T-cell (primary cell): ENCODE results near the gene TM9SF2. TPM values are rescaled to one million over a fixed set of nuclear protein-coding genes. Genes with fewer than 3 reads are reported as not detected.

Experiments
- ATAC-seq, 4 experiments: fragments of 200-7000 bp in 3 of 4; fragments of 150-1000 bp in 1 of 4; cut with Tn5 transposase; replicated peaks in 1 of 4; 1 replicate in 3 of 4; 2 replicates in 1 of 4; pipeline ENCODE4 v1.10.0; 2021; ENCODE audit warnings: moderate library complexity in 3 of 4, mild to moderate bottlenecking in 2 of 4, moderate number of reproducible peaks in 1 of 4
- CTCF ChIA-PET, 2 donors: fragments of 300-600 bp; sonication (Branson Sonifier 250); formaldehyde crosslinking; loops; one replicate each; lab custom pipeline; 2022; ENCODE audit warnings: antibody characterized with exemption in 2 of 2; lab: Charles Lee
- POLR2A ChIA-PET, 2 donors: fragments of 300-600 bp; sonication (Branson Sonifier 250); formaldehyde crosslinking; loops; one replicate each; lab custom pipeline; 2022; ENCODE audit warnings: antibody characterized with exemption in 2 of 2; lab: Charles Lee
- DNase-seq, 35 experiments: peaks; one replicate each; pipeline versions ENCODE4 v3.0.0 to v3.0.0-alpha.2; 2013 to 2023
- H3K27ac ChIP-seq: one replicate; pipeline ENCODE4 v1.5.1; 2013; ENCODE audit warnings: low read length
- H3K27me3 ChIP-seq, 2 experiments: replicated peaks in 1 of 2; 1 replicate in 1 of 2; 2 replicates in 1 of 2; pipeline versions ENCODE4 v1.6.1 to v1.7.0; 2013; ENCODE audit warnings: low read length in 1 of 2, mixed read lengths in 1 of 2; ENCODE audit not compliant: control insufficient read depth in 2 of 2, insufficient read depth in 2 of 2; ENCODE audit errors: extremely low read depth in 1 of 2
- H3K36me3 ChIP-seq, 2 donors: 1 replicate in 1 of 2; 2 replicates in 1 of 2; pipeline versions ENCODE4 v1.6.1 to v1.7.0; 2013; ENCODE audit warnings: low read length in 1 of 2; ENCODE audit not compliant: control insufficient read depth in 2 of 2, insufficient read depth in 1 of 2; ENCODE audit errors: extremely low read depth in 1 of 2
- H3K4me1 ChIP-seq, 2 experiments: 1 replicate in 1 of 2; 2 replicates in 1 of 2; pipeline versions ENCODE4 v1.6.1 to v1.7.0; 2013; ENCODE audit warnings: low read length in 2 of 2, mixed read lengths in 1 of 2; ENCODE audit not compliant: insufficient read depth in 2 of 2, control insufficient read depth in 1 of 2; ENCODE audit errors: extremely low read depth in 1 of 2
- H3K4me3 ChIP-seq, 2 donors: 1 replicate in 1 of 2; 2 replicates in 1 of 2; pipeline versions ENCODE4 v1.5.1 to v1.7.0; 2013; ENCODE audit warnings: mild to moderate bottlenecking in 2 of 2, low read length in 1 of 2, moderate library complexity in 1 of 2; ENCODE audit not compliant: control insufficient read depth in 1 of 2; ENCODE audit errors: extremely low read depth in 1 of 2
- H3K9me3 ChIP-seq: 2 replicates; pipeline ENCODE4 v1.7.0; 2013
- H3K27ac Mint-ChIP-seq, 2 donors: one replicate each; pipeline ENCODE4 v1.8.0; 2020 to 2021; ENCODE audit warnings: mild to moderate bottlenecking in 2 of 2, mixed read lengths in 2 of 2
- H3K27me3 Mint-ChIP-seq, 2 donors: one replicate each; pipeline ENCODE4 v1.8.0; 2021 to 2022; ENCODE audit warnings: mixed read lengths in 2 of 2
- H3K36me3 Mint-ChIP-seq: one replicate; pipeline ENCODE4 v1.8.0; 2021; ENCODE audit warnings: mixed read lengths
- H3K4me1 Mint-ChIP-seq, 3 donors: one replicate each; pipeline ENCODE4 v1.8.0; 2020 to 2022; ENCODE audit warnings: mixed read lengths in 3 of 3, mild to moderate bottlenecking in 1 of 3
- H3K4me3 Mint-ChIP-seq, 3 donors: one replicate each; pipeline ENCODE4 v1.8.0; 2020 to 2022; ENCODE audit warnings: mild to moderate bottlenecking in 3 of 3, mixed read lengths in 3 of 3, moderate library complexity in 3 of 3
- H3K9me3 Mint-ChIP-seq, 3 donors: one replicate each; pipeline ENCODE4 v1.8.0; 2020 to 2022; ENCODE audit warnings: mixed read lengths in 3 of 3
- WGBS: methylation state at CpG from one replicate; pipeline ENCODE4 v1.1.5; 2013; ENCODE audit warnings: missing lambda C conversion rate; ENCODE audit not compliant: insufficient coverage; 5-methylcytosine and 5-hydroxymethylcytosine counted together
- total RNA-seq, 35 experiments: library from RNA in 6 of 35; stranded (reverse) in 6 of 35; fragments of 120-200 nt in 1 of 35; gene quantifications; one replicate each; pipeline versions ENCODE4 v1.2.1 to v1.2.4 and lab custom pipeline; 2013 to 2026

TM9SF2 gene
- total RNA-seq, 5 donors from 2014 or later (not counting 1 experiment from before 2014, with no cell fraction given): 43.2 to 54.0 (median 48.8) TPM

DNA sequence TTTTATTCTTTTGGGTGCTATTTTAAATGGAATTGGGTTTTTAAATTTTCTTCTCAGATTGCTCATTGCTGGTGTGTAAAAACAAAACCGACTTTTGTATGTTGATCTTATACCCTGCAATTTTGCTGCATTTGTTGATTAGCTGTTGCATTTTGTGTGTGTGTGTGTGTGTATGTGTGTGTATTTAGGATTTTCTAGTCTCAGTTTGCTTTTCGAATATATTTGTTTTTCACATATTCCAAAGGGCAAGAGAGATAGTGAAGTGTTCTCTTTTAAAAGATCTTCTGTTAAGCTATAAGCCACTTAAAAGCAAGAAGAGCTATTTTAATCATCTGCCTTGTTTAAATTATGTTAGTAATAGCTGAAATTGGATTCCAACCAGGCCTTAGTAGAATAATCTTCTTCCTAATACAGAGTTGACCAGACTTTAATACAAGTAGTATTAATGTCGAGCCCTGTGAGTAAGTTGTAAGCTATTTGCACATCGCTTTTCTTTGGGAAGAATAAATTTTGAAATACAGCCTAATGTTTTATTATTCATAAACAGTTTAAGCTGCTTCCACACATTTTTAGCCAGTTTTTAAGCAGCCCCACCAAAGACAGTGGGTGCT lies 57.4 kb downstream of the TM9SF2 start:
- Histone ChIP-seq H3K4me3 (no peak overlapping the region), H3K36me3 (peaks cover 7 to 66% of the 10 kb centered on the region in 2 donors), H3K27ac (no peak overlapping the region), H3K4me1 (no peaks in the 10 kb centered on the region), H3K27me3 (no peaks in the 10 kb centered on the region), H3K9me3 (no peaks in the 10 kb centered on the region)
- Mint-ChIP-seq H3K4me1 (peaks cover 0 to 1% (median 0%) of the 10 kb centered on the region in 3 donors), H3K36me3 (peaks cover 65% of the 10 kb centered on the region), H3K9me3 (no peaks in the 10 kb centered on the region), H3K4me3 (no peak overlapping the region), H3K27me3 (no peaks in the 10 kb centered on the region), H3K27ac (peak overlapping the region; percentile 66 to 68)
- WGBS: no CpG with 5 or more reads among the region's 4 CpGs
- DNase-seq (no peak), ATAC-seq (no peak)
- ChIA-PET POLR2A (interaction anchor here (0.6 to 0.8 kb wide), 3 partner anchors 14 to 246 kb away, joined by 3 to 4 read pairs (median 3); no protein-coding TSS in a partner anchor), CTCF (no interaction called here)

DNA sequence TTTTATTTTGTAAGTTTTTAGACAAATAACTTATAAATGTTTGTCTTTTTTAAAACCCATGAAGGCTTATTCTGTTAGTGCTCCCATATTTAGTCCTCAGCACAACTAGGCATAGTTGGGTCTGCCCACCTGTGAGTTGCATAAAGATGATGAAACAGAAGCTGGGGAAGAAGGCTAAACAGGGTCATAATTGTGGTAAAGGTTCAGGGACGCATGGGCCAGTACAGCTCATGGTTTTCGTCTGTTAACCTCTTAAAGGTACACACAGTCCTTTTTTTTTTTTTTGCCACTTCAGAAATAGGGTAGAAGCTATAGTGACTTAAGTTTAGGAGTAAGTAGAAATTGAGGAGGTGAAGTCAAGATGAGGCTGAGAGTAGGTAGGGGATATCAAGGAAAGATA lies 58.3 kb downstream of the TM9SF2 start:
- H3K4me3 ChIP-seq: no peak overlapping the region
- WGBS: no CpG with 5 or more reads among the region's 2 CpGs
- no peak overlapping the region for H3K4me3 Mint-ChIP-seq
- DNase-seq (no peak), ATAC-seq (no peak)
- no peaks in the 10 kb centered on the region for H3K27me3 ChIP-seq
- peaks cover 7 to 64% of the 10 kb centered on the region in 2 donors for H3K36me3 ChIP-seq
- no peaks in the 10 kb centered on the region for H3K9me3 Mint-ChIP-seq
- H3K4me1 ChIP-seq: no peaks in the 10 kb centered on the region
- peaks cover 0 to 1% (median 0%) of the 10 kb centered on the region in 3 donors for H3K4me1 Mint-ChIP-seq
- peaks cover 60% of the 10 kb centered on the region for H3K36me3 Mint-ChIP-seq
- H3K27ac ChIP-seq: no peak overlapping the region
- ChIA-PET POLR2A (interaction anchor here (0.6 to 0.9 kb wide), 3 partner anchors 16 to 509 kb away, joined by 3 to 4 read pairs (median 3); no protein-coding TSS in a partner anchor), CTCF (interaction anchor here (0.5 to 0.7 kb wide), 5 partner anchors 30 to 421 kb away, joined by 3 to 5 read pairs (median 4); no protein-coding TSS in a partner anchor)
- H3K9me3 ChIP-seq: no peaks in the 10 kb centered on the region
- no peak overlapping the region for H3K27ac Mint-ChIP-seq
- H3K27me3 Mint-ChIP-seq: no peaks in the 10 kb centered on the region

DNA sequence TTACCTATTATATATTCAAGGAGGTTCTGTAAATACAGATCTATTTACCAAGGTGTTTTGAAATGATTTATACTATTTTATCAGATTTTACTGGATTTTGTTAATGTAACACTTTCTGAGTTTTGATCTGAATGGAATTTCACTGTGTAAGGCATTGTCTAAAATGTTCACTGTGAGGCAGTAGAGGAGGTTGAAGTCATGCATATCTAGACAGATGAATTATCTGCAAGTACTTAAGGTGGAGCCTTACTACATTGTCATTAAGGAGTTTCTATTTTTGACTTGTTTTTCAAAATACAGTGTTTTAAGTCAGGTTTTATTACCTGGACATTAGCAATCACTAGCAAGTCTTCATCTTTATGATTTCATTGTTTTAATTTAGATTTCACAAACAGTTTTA lies 62.1 kb downstream of the TM9SF2 start:
- CTCF ChIA-PET: no interaction called here
- no peak for ATAC-seq

DNA sequence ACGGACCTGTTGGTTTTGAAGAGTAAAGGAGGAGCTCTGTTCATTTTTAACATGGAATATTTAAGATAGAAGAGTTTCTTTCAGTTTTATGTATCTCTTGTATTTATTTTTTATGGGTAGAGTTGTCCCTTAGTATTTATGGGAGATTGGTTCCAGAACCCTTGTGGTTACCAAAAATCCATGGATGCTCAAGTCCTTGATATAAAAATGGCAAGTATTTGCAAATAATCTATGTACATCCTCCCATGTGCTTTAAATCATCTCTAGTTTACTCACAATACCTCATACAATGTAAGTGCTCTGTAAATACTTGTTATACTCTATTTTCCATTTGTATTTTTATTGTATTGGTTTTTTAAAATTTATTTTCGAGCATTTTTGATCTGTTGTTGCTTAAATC lies 63.1 kb downstream of the TM9SF2 start:
- Mint-ChIP-seq H3K27me3 (no peaks in the 10 kb centered on the region), H3K27ac (no peak overlapping the region), H3K9me3 (peaks cover 0 to 10% (median 9%) of the 10 kb centered on the region in 3 donors), H3K36me3 (peaks cover 35% of the 10 kb centered on the region), H3K4me3 (no peak overlapping the region), H3K4me1 (peaks cover 6 to 16% (median 8%) of the 10 kb centered on the region in 3 donors)
- ATAC-seq (no peak), DNase-seq (no peak)
- 100% methylated on average over 1 of the region's 2 CpGs for WGBS
- no peaks in the 10 kb centered on the region for H3K27me3 ChIP-seq
- no peaks in the 10 kb centered on the region for H3K9me3 ChIP-seq
- H3K4me1 ChIP-seq: peaks cover 0 to 6% of the 10 kb centered on the region in 2 experiments
- H3K27ac ChIP-seq: no peak overlapping the region
- CTCF ChIA-PET: interaction anchor here (0.7 to 1.1 kb wide), 2 partner anchors 35 to 42 kb away, joined by 3 to 6 read pairs; no protein-coding TSS in a partner anchor
- POLR2A ChIA-PET: no interaction called here
- no peak overlapping the region for H3K4me3 ChIP-seq
- peaks cover 10 to 35% of the 10 kb centered on the region in 2 donors for H3K36me3 ChIP-seq

More for the DNA sequence above, 62.1 kb downstream of the TM9SF2 start:
- Histone ChIP-seq H3K4me1 (peaks cover 0 to 6% of the 10 kb centered on the region in 2 experiments), H3K9me3 (no peaks in the 10 kb centered on the region), H3K36me3 (peaks cover 10 to 45% of the 10 kb centered on the region in 2 donors), H3K4me3 (no peak overlapping the region), H3K27me3 (no peaks in the 10 kb centered on the region), H3K27ac (no peak overlapping the region)
- no peak overlapping the region for H3K4me3 Mint-ChIP-seq
- H3K27me3 Mint-ChIP-seq: no peaks in the 10 kb centered on the region
- H3K9me3 Mint-ChIP-seq: peaks cover 0 to 5% (median 2%) of the 10 kb centered on the region in 3 donors
- peaks cover 33% of the 10 kb centered on the region for H3K36me3 Mint-ChIP-seq
- peaks cover 6 to 16% (median 8%) of the 10 kb centered on the region in 3 donors for H3K4me1 Mint-ChIP-seq
- POLR2A ChIA-PET: no interaction called here
- peak overlapping the region; percentile 15 to 35 for H3K27ac Mint-ChIP-seq
- DNase-seq: no peak

GRCh38 chr13:99565478-99566124 lies 64.3 kb downstream of the TM9SF2 start:
- ATAC-seq: peak in 2 of 4 experiments; percentile 32 to 48
- ChIA-PET POLR2A (no interaction called here), CTCF (no interaction called here)
- H3K27ac ChIP-seq: no peak overlapping the region
- peaks cover 0 to 10% (median 9%) of the 10 kb centered on the region in 3 donors for H3K9me3 Mint-ChIP-seq
- peaks cover 6 to 16% (median 8%) of the 10 kb centered on the region in 3 donors for H3K4me1 Mint-ChIP-seq
- no peak for DNase-seq
- peaks cover 5 to 25% of the 10 kb centered on the region in 2 donors for H3K36me3 ChIP-seq
- H3K9me3 ChIP-seq: no peaks in the 10 kb centered on the region
- 75% methylated on average over 30 of the region's 30 CpGs for WGBS
- H3K27ac Mint-ChIP-seq: peak overlapping the region in 1 of 2 donors; percentile 23
- H3K4me1 ChIP-seq: peaks cover 0 to 6% of the 10 kb centered on the region in 2 experiments
- H3K27me3 ChIP-seq: no peaks in the 10 kb centered on the region
- peaks cover 30% of the 10 kb centered on the region for H3K36me3 Mint-ChIP-seq
- peak overlapping the region; percentile 45 to 79 (median 66) for H3K4me3 Mint-ChIP-seq
- H3K4me3 ChIP-seq: peak overlapping the region in 1 of 2 donors; percentile 30
- H3K27me3 Mint-ChIP-seq: no peaks in the 10 kb centered on the region
